Colonic mucosa (tissue), 4 donors: ENCODE measurements around the gene APOC1. TPM values are rescaled to one million over a fixed set of nuclear protein-coding genes. Genes with fewer than 3 reads are reported as not detected.

Source experiments
- DNase-seq: peaks from one replicate; pipeline ENCODE4 v3.0.0-alpha.2; 2020
- H3K27ac ChIP-seq: fragments of 200-600 bp; one replicate; pipeline ENCODE4 v1.8.0; 2021
- H3K27me3 ChIP-seq: fragments of 200-600 bp; one replicate; pipeline ENCODE4 v1.8.0; 2021
- H3K36me3 ChIP-seq: fragments of 200-600 bp; one replicate; pipeline ENCODE4 v1.8.0; 2021
- H3K4me1 ChIP-seq: fragments of 200-600 bp; one replicate; pipeline ENCODE4 v1.8.0; 2021; ENCODE audit warnings: mild to moderate bottlenecking
- H3K4me3 ChIP-seq: fragments of 200-600 bp; one replicate; pipeline ENCODE4 v1.8.0; 2021
- H3K9ac ChIP-seq, 2 donors: one replicate each; pipeline ENCODE4 v1.7.0; 2013; ENCODE audit warnings: control low read depth in 2 of 2, low read depth in 2 of 2, low read length in 2 of 2
- H3K9me3 ChIP-seq: fragments of 200-600 bp; one replicate; pipeline ENCODE4 v1.8.0; 2021
- intact Hi-C: fragments of 100-400 bp; cut with DNase I; formaldehyde crosslinking; loops from one replicate; pipeline ENCODE4 v1.14.1; 2022
- total RNA-seq, 2 donors: library from RNA; stranded (reverse); fragmentation: NEBNext Ultra II Directional in 1 of 2; extraction: Animal tissue kit (Norgen Biotek cat#: 25700) in 1 of 2; gene quantifications; one replicate each; pipeline ENCODE4 v1.2.1, GENCODE V29; 2021
- TF ChIP-seq, protein P1 (sequence below): fragments of 200-600 bp; IDR thresholded peaks from one replicate; pipeline ENCODE4 v1.8.0; 2022; ENCODE audit warnings: antibody characterized with exemption, mild to moderate bottlenecking
- donor health status: healthy.
- donor health status: DM: no; HTN: no; CAD: no.
- donor health status: DM: no; HTN: no; CAD: no.

APOC1 gene
- total RNA-seq, 2 donors from 2014 or later = 10.4 to 19.9 TPM

DNA sequence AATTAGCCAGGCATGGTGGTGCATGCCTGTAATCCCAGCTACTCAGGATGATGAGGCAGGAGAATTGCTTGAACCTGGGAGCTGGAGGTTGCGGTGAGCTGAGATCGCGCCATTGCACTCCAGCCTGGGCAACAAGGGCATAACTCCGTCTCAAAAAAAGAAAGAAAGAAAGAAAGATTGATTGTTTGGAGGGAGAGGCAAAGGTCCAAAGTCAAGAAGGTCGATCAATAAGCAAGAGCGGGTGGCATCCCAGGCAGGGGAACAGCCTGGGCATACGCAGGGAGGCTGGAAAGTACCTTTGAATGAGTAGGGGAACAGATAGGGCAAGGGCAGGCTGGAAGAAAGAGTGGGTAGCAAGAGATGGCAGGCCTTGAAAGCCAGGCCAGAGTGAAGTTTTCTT, 15.7 kb downstream of the APOC1 start:
- Histone ChIP-seq H3K9ac (no peak overlapping the region), H3K27ac (no peak overlapping the region), H3K4me3 (no peak overlapping the region), H3K4me1 (no peaks in the 10 kb centered on the region), H3K9me3 (no peaks in the 10 kb centered on the region), H3K27me3 (no peaks in the 10 kb centered on the region), H3K36me3 (no peaks in the 10 kb centered on the region)
- TF ChIP-seq, protein P1, sequence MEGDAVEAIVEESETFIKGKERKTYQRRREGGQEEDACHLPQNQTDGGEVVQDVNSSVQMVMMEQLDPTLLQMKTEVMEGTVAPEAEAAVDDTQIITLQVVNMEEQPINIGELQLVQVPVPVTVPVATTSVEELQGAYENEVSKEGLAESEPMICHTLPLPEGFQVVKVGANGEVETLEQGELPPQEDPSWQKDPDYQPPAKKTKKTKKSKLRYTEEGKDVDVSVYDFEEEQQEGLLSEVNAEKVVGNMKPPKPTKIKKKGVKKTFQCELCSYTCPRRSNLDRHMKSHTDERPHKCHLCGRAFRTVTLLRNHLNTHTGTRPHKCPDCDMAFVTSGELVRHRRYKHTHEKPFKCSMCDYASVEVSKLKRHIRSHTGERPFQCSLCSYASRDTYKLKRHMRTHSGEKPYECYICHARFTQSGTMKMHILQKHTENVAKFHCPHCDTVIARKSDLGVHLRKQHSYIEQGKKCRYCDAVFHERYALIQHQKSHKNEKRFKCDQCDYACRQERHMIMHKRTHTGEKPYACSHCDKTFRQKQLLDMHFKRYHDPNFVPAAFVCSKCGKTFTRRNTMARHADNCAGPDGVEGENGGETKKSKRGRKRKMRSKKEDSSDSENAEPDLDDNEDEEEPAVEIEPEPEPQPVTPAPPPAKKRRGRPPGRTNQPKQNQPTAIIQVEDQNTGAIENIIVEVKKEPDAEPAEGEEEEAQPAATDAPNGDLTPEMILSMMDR = no peak
- intact Hi-C loops = no loop called here
- no peak for DNase-seq

DNA sequence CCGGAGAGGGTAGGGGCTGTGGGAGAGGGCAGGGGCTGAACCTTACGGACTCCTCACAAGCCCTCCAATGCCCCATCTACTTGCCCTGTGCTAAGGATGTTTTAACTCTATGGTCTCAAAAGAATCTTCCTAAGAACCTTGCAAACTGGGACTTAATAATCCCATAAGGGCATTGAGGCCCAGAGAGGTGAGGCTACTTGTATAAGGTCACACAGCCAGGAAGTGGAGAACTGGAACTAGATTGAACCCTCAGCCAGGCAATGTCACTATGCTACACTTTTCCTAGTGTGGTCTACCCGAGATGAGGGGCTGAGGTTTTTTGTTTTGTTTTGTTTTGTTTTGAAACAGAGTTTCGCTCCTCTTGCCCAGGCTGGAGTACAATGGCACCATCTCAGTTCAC, 17.1 kb downstream of the APOC1 start:
- no peak for DNase-seq
- H3K27ac ChIP-seq = no peak overlapping the region
- TF ChIP-seq, protein P1 = no peak

DNA sequence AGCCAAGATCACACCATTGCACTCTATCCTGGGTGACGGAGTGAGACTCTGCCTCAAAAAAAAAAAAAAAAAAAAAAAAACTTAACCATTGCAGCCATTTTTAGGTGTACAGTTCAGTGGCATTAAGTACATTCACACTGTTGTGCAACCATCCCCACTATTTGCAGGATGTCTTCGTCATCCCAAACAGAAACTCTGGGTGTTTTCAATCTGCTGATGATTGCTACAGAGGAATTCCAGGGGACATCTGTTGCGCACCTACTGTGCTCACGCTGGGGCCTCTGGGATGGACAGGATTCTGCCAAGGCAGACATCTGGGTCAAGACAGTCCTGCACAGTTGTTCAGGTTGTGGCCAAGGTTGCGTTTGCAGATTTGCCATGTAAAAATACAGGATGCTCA, 25.3 kb downstream of the APOC1 start:
- Histone ChIP-seq H3K27ac (no peak overlapping the region), H3K9me3 (no peaks in the 10 kb centered on the region), H3K9ac (no peak overlapping the region), H3K4me1 (no peaks in the 10 kb centered on the region), H3K27me3 (no peaks in the 10 kb centered on the region), H3K4me3 (no peak overlapping the region), H3K36me3 (no peaks in the 10 kb centered on the region)
- TF ChIP-seq, protein P1 = no peak
- DNase-seq = no peak
- intact Hi-C loops = no loop called here

More for the DNA sequence above, 17.1 kb downstream of the APOC1 start:
- Histone ChIP-seq H3K4me1 (no peaks in the 10 kb centered on the region), H3K36me3 (no peaks in the 10 kb centered on the region), H3K4me3 (no peak overlapping the region), H3K27me3 (no peaks in the 10 kb centered on the region), H3K9me3 (no peaks in the 10 kb centered on the region), H3K9ac (no peak overlapping the region)
- intact Hi-C loops = no loop called here

DNA sequence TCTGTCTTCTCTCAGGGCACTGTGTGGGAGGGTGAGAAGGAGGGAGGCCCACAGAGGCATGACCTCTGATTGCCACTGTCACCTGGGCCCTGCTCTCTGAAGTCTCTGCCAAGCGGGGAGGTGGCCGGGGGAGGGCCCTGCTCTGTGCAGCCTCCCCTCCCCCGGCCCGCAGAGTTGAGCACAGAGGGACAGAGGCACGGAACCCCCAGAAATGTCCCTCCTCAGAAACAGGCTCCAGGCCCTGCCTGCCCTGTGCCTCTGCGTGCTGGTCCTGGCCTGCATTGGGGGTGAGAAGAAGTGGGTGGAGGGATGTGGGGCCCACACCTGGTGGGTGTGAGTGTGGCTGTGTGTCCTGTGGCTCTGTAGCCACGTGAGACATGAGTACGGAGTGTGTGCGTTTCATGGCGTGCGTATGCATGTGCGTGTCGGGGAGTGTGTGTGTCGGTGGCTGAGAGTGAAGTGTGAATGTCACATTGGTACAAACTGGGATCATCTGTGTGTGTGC, 27.7 kb downstream of the APOC1 start, which contains the start of gene APOC4:
Gene APOC4, plus strand, starts transcription at position 171 of the 505 bp plus-strand sequence. Its CDS starts 41 bp downstream, at position 212.
- Histone ChIP-seq H3K27ac (no peak within 1 kb of the TSS), H3K9ac (peak within 1 kb of the TSS in 1 of 2 donors; percentile 12), H3K9me3 (no peaks in the 10 kb centered on the region), H3K4me1 (no peaks in the 10 kb centered on the region), H3K27me3 (no peaks in the 10 kb centered on the region), H3K36me3 (no peaks in the 10 kb centered on the region), H3K4me3 (no peak within 1 kb of the TSS)
- DNase-seq = no peak
- TF ChIP-seq, protein P1 = no peak
- intact Hi-C loops = no loop called here

DNA sequence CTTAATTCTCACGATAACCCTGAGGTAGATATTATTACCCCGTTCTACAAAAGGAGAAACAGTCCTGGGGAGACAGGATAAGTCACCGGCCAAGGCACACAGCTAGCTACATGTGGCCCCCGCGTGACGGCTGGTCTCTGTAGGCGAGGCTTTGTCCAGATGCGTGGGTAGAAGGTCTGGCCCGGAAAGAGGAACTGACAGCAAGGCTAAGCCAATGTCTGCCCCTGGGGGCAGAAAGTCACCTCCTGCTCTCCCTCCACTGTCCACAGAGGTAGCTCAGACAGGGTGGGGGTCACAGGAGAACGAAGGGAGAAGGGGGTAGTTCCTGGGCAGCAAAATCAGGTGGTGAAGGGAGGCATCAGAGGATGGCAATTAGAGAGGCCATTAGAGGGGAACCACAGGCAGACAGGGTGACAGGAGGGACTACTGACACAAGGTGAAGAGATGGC, 29.4 kb downstream of the APOC1 start:
- Histone ChIP-seq H3K4me3 (no peak overlapping the region), H3K27ac (no peak overlapping the region), H3K9me3 (no peaks in the 10 kb centered on the region), H3K9ac (no peak overlapping the region), H3K4me1 (no peaks in the 10 kb centered on the region), H3K36me3 (no peaks in the 10 kb centered on the region), H3K27me3 (no peaks in the 10 kb centered on the region)
- TF ChIP-seq, protein P1 = no peak
- intact Hi-C loops = no loop called here
- DNase-seq = peak; percentile 48
